Measurements from ENCODE around the gene KCNMA1. TPM values are rescaled to one million over a fixed set of nuclear protein-coding genes. Genes with fewer than 3 reads are reported as not detected.

Gene KCNMA1
- total and polyA plus RNA-seq, 2 donors (not counting 1 experiment from before 2014, with no cell fraction given) = 0.82 to 3.1 TPM

DNA sequence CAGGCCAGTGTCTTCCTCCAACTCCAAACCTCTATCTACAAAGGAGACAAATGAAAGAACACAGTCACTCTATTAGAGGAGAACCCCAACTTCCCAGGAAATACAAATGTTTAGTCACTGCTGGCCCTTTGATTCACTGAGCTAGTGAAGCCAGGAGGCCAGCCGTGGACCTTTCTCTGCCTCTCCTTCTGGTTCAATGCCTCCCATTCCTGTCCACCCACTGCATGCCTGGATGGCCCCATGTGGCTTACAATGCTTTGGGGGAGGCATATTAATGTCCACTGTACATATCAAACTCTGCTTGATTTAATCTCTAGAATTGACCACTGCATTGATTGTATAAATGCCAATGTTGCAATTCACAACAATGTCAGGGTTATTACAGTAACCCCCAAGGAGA lies 687.3 kb downstream of the KCNMA1 start:
- POLR2A ChIA-PET = no interaction called here
- no peaks in the 10 kb centered on the region for H3K9me3 Mint-ChIP-seq (ENCODE audit: insufficient read depth)
- no peaks in the 10 kb centered on the region for H4K20me1 ChIP-seq (ENCODE audit: control insufficient read depth, insufficient read depth, low read length, poor library complexity, severe bottlenecking)
- intact Hi-C loops (cut with micrococcal nuclease) = no loop called here
- H3K27me3 ChIP-seq (replicated peaks in 1 of 4; ENCODE audit: control extremely low read depth in 1 of 4, control insufficient read depth in 3 of 4, insufficient read depth in 4 of 4, low read length in 3 of 4) = no peaks in the 10 kb centered on the region
- H3K4me1 Mint-ChIP-seq = no peaks in the 10 kb centered on the region
- H3K9me3 ChIP-seq (ENCODE audit: control extremely low read depth in 1 of 3, control insufficient read depth in 2 of 3, insufficient read depth in 1 of 3, low read length in 2 of 3) = peaks cover 0 to 4% (median 0%) of the 10 kb centered on the region in 3 donors
- no peak for DNase-seq
- H3K79me2 ChIP-seq (ENCODE audit: control insufficient read depth, insufficient read depth, low read length) = no peaks in the 10 kb centered on the region
- H3K36me3 ChIP-seq (replicated peaks in 1 of 2; ENCODE audit: control extremely low read depth in 1 of 2, control insufficient read depth in 1 of 2, extremely low read depth in 1 of 2, insufficient read depth in 2 of 2, low read length in 1 of 2) = no peaks in the 10 kb centered on the region
- no peak overlapping the region for H3K4me3 Mint-ChIP-seq
- H2AFZ ChIP-seq (ENCODE audit: insufficient read depth, low read depth, low read length, poor library complexity, severe bottlenecking) = no peak overlapping the region
- TF ChIP-seq, protein P1, sequence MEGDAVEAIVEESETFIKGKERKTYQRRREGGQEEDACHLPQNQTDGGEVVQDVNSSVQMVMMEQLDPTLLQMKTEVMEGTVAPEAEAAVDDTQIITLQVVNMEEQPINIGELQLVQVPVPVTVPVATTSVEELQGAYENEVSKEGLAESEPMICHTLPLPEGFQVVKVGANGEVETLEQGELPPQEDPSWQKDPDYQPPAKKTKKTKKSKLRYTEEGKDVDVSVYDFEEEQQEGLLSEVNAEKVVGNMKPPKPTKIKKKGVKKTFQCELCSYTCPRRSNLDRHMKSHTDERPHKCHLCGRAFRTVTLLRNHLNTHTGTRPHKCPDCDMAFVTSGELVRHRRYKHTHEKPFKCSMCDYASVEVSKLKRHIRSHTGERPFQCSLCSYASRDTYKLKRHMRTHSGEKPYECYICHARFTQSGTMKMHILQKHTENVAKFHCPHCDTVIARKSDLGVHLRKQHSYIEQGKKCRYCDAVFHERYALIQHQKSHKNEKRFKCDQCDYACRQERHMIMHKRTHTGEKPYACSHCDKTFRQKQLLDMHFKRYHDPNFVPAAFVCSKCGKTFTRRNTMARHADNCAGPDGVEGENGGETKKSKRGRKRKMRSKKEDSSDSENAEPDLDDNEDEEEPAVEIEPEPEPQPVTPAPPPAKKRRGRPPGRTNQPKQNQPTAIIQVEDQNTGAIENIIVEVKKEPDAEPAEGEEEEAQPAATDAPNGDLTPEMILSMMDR (IDR thresholded peaks at IDR 0.05) = no peak
- TF ChIP-seq EZH2 (IDR thresholded peaks at IDR 0.05; ENCODE audit: borderline replicate concordance, insufficient read depth, low read depth, low read length, poor library complexity, severe bottlenecking) = no peak
- H3K27ac Mint-ChIP-seq = no peak overlapping the region
- H3K4me3 ChIP-seq (ENCODE audit: control extremely low read depth in 1 of 5, extremely low read depth in 1 of 5, insufficient read depth in 1 of 5, low read depth in 2 of 5, low read length in 4 of 5) = no peak overlapping the region
- no peaks in the 10 kb centered on the region for H3K4me1 ChIP-seq (ENCODE audit: control insufficient read depth in 2 of 2, insufficient read depth in 2 of 2, low read length in 2 of 2)
- no peak overlapping the region for H3K27ac ChIP-seq (ENCODE audit: low read length in 2 of 2)
- H3K9ac ChIP-seq (ENCODE audit: low read length) = no peak overlapping the region
- CTCF ChIA-PET = no interaction called here
- ATAC-seq (ENCODE audit: low read depth) = no peak
- WGBS (ENCODE audit: insufficient coverage) = 88% methylated on average over 1 of the region's 1 CpG
- H3K27me3 Mint-ChIP-seq = no peaks in the 10 kb centered on the region
- H3K4me2 ChIP-seq (replicated peaks; ENCODE audit: low read depth, low read length, poor library complexity, severe bottlenecking) = no peak overlapping the region

DNA sequence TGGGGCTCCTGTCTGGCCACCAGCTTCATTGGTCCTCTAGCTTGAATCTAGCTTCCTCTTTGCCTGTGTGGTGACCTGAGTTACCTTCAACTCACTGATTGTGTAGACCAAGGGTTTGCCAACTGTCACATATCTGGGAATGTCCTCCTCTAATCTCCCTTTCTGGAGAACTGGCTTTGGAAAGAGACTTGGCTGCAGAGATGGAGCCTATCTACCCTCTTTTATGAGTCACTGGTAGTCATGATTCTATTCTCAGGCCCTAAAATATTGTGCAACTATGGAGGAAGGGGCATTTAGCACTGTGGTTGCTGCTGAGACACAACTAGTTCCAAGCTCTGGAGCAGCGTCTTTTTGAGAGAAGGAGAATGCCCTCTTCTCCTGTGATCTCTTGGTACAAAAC lies 691.3 kb downstream of the KCNMA1 start:
- Mint-ChIP-seq H3K27me3 (no peaks in the 10 kb centered on the region), H3K4me1 (no peaks in the 10 kb centered on the region), H3K27ac (no peak overlapping the region), H3K4me3 (no peak overlapping the region), H3K9me3 (ENCODE audit: insufficient read depth) (no peaks in the 10 kb centered on the region)
- DNase-seq (no peak), ATAC-seq (ENCODE audit: low read depth) (no peak)
- H3K4me3 ChIP-seq (ENCODE audit: control extremely low read depth in 1 of 5, extremely low read depth in 1 of 5, insufficient read depth in 1 of 5, low read depth in 2 of 5, low read length in 4 of 5) = no peak overlapping the region
- no peak overlapping the region for H3K4me2 ChIP-seq (replicated peaks; ENCODE audit: low read depth, low read length, poor library complexity, severe bottlenecking)
- no peaks in the 10 kb centered on the region for H3K4me1 ChIP-seq (ENCODE audit: control insufficient read depth in 2 of 2, insufficient read depth in 2 of 2, low read length in 2 of 2)
- H3K27ac ChIP-seq (ENCODE audit: low read length in 2 of 2) = no peak overlapping the region
- CTCF ChIA-PET = no interaction called here
- TF ChIP-seq, protein P1 (IDR thresholded peaks at IDR 0.05) = no peak
- TF ChIP-seq EZH2 (IDR thresholded peaks at IDR 0.05; ENCODE audit: borderline replicate concordance, insufficient read depth, low read depth, low read length, poor library complexity, severe bottlenecking) = no peak
- H4K20me1 ChIP-seq (ENCODE audit: control insufficient read depth, insufficient read depth, low read length, poor library complexity, severe bottlenecking) = no peaks in the 10 kb centered on the region
- no peaks in the 10 kb centered on the region for H3K79me2 ChIP-seq (ENCODE audit: control insufficient read depth, insufficient read depth, low read length)
- no peaks in the 10 kb centered on the region for H3K27me3 ChIP-seq (replicated peaks in 1 of 4; ENCODE audit: control extremely low read depth in 1 of 4, control insufficient read depth in 3 of 4, insufficient read depth in 4 of 4, low read length in 3 of 4)
- intact Hi-C loops (cut with micrococcal nuclease) = no loop called here
- POLR2A ChIA-PET = no interaction called here
- peaks cover 0 to 4% (median 0%) of the 10 kb centered on the region in 3 donors for H3K9me3 ChIP-seq (ENCODE audit: control extremely low read depth in 1 of 3, control insufficient read depth in 2 of 3, insufficient read depth in 1 of 3, low read length in 2 of 3)
- no CpG with 5 or more reads among the region's 1 CpG for WGBS (ENCODE audit: insufficient coverage)
- no peak overlapping the region for H3K9ac ChIP-seq (ENCODE audit: low read length)
- no peaks in the 10 kb centered on the region for H3K36me3 ChIP-seq (replicated peaks in 1 of 2; ENCODE audit: control extremely low read depth in 1 of 2, control insufficient read depth in 1 of 2, extremely low read depth in 1 of 2, insufficient read depth in 2 of 2, low read length in 1 of 2)
- H2AFZ ChIP-seq (ENCODE audit: insufficient read depth, low read depth, low read length, poor library complexity, severe bottlenecking) = no peak overlapping the region

All from B cell (primary cell).